ENCODE measurements around the gene SH3YL1. TPM values are rescaled to one million over a fixed set of nuclear protein-coding genes. Genes with fewer than 3 reads are reported as not detected.

SH3YL1 gene
- total and polyA plus RNA-seq, 7 donors, result 17.4 to 119 (median 33.5) TPM

- no peak for DNase-seq
- peaks cover 0 to 11% (median 2%) of the 10 kb centered on the region in 4 donors for H3K4me1 ChIP-seq
- H3K27ac ChIP-seq, result no peak overlapping the region
- no peak overlapping the region for H3K4me3 ChIP-seq
- WGBS, 2 donors, result 15 to 60% methylated on average over 6 of the region's 6 CpGs
- peaks cover 11 to 50% (median 15%) of the 10 kb centered on the region in 4 donors for H3K36me3 ChIP-seq
- no peak for TF ChIP-seq CTCF (IDR thresholded peaks at IDR 0.05)
- TF ChIP-seq POLR2AphosphoS5 (IDR thresholded peaks at IDR 0.05), result no peak
- TF ChIP-seq EP300 (IDR thresholded peaks at IDR 0.05), result no peak
- no peak for TF ChIP-seq POLR2A (IDR thresholded peaks at IDR 0.05)
- no peaks in the 10 kb centered on the region for H3K9me3 ChIP-seq
- no peaks in the 10 kb centered on the region for H3K27me3 ChIP-seq
- intact Hi-C loops (cut with DNase I), result no loop called here
Observed at GRCh38 chr2:273333-273732, 9.5 kb upstream of the SH3YL1 start.

GRCh38 chr2:271917-272316, 8.1 kb upstream of the SH3YL1 start:
- Histone ChIP-seq H3K4me3 (no peak overlapping the region), H3K9me3 (no peaks in the 10 kb centered on the region), H3K27me3 (no peaks in the 10 kb centered on the region), H3K36me3 (peaks cover under 1 to 36% (median 9%) of the 10 kb centered on the region in 4 donors), H3K27ac (no peak overlapping the region), H3K4me1 (peaks cover 0 to 11% (median 2%) of the 10 kb centered on the region in 4 donors)
- intact Hi-C loops (cut with DNase I), result no loop called here
- TF ChIP-seq EP300 (IDR thresholded peaks at IDR 0.05) (no peak), POLR2A (IDR thresholded peaks at IDR 0.05) (no peak)
- DNase-seq, result no peak
- WGBS, 2 donors, result 94% methylated on average over 12 of the region's 12 CpGs

DNA sequence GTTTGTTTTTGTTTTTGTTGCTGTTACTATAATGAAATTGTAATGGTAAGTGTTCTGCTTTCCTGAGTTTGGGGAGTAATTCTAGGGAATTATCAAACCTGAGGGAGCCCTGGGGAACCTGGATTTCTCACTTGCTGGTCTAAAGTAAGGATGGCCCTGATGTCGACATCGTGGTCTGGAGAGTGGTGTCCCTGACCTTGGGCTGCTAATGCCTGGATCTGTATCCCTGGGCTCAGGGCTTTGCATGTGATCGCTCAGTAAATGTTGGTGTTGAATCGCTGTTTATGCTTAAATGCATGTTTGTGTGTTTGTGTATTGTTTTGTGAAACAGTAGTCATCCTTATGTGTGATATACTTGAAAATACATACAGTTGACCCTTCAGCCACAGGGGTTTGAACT, 7.0 kb upstream of the SH3YL1 start:
- Histone ChIP-seq H3K27ac (no peak overlapping the region), H3K36me3 (peaks cover 0 to 25% (median 9%) of the 10 kb centered on the region in 4 donors), H3K9me3 (no peaks in the 10 kb centered on the region), H3K4me3 (no peak overlapping the region), H3K4me1 (peaks cover 0 to 18% (median 12%) of the 10 kb centered on the region in 4 donors), H3K27me3 (no peaks in the 10 kb centered on the region)
- DNase-seq, result no peak
- TF ChIP-seq EP300 (IDR thresholded peaks at IDR 0.05) (no peak), CTCF (IDR thresholded peaks at IDR 0.05) (no peak), POLR2A (IDR thresholded peaks at IDR 0.05) (no peak), POLR2AphosphoS5 (IDR thresholded peaks at IDR 0.05) (no peak)
- 95 to 97% methylated on average over 4 of the region's 4 CpGs for WGBS, 2 donors
- intact Hi-C loops (cut with DNase I), result no loop called here

DNA sequence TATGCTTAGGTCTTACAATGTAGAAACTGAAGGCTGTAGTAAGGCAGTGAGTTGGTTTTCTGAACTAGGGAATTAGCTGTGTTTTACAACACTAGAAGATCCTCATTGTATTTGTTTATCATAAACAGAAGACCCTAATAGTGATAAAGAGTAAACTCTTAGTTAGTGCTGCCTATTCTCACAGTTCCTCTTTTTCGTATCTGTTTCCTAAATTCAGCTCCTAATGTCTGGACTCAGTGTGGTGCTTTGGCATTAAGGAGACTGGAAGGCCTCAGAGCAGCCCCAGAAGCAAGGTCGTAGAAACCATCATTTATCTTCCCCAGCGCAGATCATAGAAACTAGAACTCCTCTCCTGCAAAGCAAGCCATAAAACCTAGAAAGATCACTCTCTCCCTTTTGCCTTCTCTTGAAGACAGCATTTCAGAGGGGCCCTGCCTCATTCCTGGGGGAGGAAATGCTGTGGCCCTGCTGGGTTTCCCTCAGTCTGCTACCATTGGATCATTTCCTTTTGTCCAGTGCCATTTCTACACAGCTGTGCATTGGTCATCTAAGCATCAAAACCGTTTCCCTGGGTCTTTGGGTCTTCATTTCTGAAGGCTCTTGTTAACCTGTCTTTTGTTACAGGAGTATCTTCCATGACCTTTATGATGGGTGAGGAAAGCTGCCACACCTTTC, 5.7 kb upstream of the SH3YL1 start:
- peaks cover 0 to 19% (median 6%) of the 10 kb centered on the region in 4 donors for H3K36me3 ChIP-seq
- intact Hi-C loops (cut with DNase I), result no loop called here
- no peaks in the 10 kb centered on the region for H3K27me3 ChIP-seq
- H3K27ac ChIP-seq, result no peak overlapping the region
- H3K9me3 ChIP-seq, result no peaks in the 10 kb centered on the region
- TF ChIP-seq POLR2A (IDR thresholded peaks at IDR 0.05) (no peak), CTCF (IDR thresholded peaks at IDR 0.05) (no peak), POLR2AphosphoS5 (IDR thresholded peaks at IDR 0.05) (no peak), EP300 (IDR thresholded peaks at IDR 0.05) (no peak)
- peaks cover 0 to 25% (median 20%) of the 10 kb centered on the region in 4 donors for H3K4me1 ChIP-seq
- 51 to 62% methylated on average over 4 of the region's 4 CpGs for WGBS, 2 donors
- no peak for DNase-seq
- H3K4me3 ChIP-seq, result no peak overlapping the region

DNA sequence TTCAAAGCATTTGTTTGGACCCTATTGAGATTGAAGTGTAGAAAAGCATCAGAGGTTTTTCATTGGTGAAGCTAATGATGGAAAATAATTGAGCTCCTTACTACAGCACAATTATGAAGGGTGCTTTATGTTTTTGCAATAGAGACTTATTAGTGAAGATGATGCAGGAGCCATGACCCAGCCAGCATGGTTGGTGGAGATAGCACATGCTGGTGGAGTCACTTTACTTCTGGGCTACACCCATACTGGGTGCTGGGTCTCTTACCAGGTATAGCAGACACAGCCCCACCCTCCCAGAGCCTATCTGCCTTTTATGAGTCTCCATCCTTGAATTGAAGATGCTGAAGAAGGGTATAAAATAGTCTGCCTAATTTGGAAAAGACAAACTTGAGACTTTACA, 4.5 kb upstream of the SH3YL1 start:
- TF ChIP-seq CTCF (IDR thresholded peaks at IDR 0.05) (no peak), POLR2A (IDR thresholded peaks at IDR 0.05) (no peak), EP300 (IDR thresholded peaks at IDR 0.05) (no peak), POLR2AphosphoS5 (IDR thresholded peaks at IDR 0.05) (no peak)
- H3K4me3 ChIP-seq, result no peak overlapping the region
- peaks cover 0 to 17% (median 3%) of the 10 kb centered on the region in 4 donors for H3K36me3 ChIP-seq
- no peak for DNase-seq
- peaks cover 0 to 33% (median 28%) of the 10 kb centered on the region in 4 donors for H3K4me1 ChIP-seq
- no peaks in the 10 kb centered on the region for H3K9me3 ChIP-seq
- H3K27me3 ChIP-seq, result no peaks in the 10 kb centered on the region
- intact Hi-C loops (cut with DNase I), result no loop called here
- no peak overlapping the region for H3K27ac ChIP-seq
